HK-2 (cell line): Measurements from ENCODE around the gene RNF223.
"Not testable (repeated sequence)": the region's sequence is repeated elsewhere in the genome, so short reads cannot be mapped to it uniquely, and the experiment has no call there.

ENCODE experiments used
- DNase-seq: peaks from one replicate; pipeline ENCODE4 v3.0.0-alpha.2; 2018; ENCODE audit not compliant: unreplicated experiment

RNF223 gene

DNA sequence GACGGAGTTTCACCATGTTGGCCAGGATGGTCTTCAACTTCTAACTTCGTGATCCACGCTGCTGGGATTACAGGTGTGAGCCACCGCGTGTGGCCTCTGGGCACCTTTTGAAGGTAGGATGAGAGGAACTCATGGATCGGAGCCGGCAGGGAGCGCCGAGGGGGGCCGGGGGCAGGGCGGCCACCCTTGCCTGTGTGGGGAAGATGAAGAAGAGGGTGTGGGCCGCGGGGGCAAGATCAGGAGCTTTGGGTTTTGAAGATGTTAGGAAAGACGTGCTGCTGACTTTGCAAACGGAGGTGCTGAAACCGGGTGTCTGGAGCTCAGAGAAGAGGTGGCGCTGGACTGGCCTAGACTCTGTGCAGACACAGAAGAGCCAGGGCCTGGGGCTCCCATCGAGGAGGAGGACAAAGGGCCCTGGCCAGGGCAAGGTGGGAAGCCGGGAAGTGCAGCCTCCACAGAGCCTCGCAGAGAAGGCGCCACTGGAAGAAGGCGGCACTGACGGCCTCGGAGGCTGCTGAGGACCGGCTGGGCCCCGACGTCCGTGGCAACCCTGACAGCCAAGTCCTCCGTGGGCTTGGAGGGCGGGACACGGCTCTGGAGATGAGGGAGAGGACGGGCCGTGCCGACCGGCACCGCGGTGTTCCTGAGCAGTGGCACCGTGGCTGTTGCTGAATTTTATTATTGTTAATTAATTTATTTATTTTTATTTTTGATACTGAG, 13.7 kb downstream of the RNF223 start:
- DNase-seq: no peak

DNA sequence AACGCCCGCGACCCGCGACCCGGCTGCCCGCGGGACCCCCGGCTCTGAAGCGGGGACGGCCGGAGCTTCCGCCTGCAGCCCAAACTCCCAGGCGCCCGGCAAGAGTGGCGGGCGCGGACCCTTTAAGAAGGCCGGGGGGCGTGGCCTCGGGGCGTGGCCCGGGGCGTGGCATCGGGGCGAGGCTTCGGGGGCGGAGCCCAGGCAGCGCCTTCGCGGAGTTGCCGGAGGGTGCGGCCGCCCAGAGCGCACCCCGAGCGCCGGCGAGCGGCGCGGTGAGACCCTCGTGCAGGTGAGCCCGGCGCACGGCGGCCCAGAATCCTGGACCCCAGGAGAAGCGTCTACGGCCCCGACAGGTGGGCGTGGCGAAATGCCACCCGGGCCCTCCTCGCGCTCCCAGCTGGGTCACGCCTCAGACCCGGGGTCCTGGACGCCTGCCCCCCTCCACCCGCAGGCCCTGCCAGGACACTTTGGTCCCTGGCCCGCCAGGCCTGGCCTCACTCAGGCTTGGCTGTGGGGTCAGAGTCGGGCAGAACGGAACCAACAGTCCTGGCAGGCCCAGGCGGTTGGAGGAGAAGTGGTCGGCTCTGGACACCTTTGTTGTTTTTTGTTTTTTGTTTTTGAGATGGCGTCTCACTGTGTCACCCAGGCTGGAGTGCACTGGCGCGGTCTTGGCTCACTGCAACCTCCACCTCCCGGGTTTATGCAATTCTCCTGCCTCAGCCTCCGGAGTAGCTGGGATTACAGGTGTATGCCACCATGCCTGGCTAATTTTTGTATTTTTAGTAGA, 14.4 kb downstream of the RNF223 start:
- peak; percentile 89 for DNase-seq

DNA sequence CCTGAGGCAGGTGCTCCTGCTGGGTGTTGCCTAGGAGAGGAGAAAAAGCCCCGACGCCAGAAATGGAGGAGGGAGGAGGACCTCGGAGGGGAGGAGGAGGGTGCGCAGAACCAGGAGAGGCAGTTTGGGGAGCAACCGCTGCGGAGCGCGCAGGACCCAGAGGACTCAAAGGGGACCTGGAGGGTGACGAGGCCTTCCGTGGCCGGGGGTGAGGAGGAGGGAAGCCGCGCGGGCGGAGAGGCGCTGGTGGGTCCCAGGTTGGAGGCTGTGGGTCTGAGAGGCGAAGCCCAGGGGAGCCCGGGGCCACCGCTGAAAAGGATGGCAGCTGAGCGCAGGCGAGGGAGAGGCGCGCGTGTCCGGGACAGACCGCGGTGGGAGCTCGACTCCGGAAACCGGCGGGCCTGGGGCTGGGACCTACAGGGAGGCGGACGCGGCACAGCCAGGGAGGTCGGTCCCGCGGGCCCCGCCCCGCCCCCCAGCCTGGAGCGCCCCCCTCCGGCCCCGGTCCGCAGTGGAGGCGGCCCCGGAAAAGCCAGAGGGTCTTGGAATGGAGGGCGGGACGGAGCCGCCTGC, 15.1 kb downstream of the RNF223 start:
- peak; percentile 73 for DNase-seq

- DNase-seq: peak; percentile 48
Measured at GRCh38 chr1:1058088-1058905, 15.8 kb downstream of the RNF223 start.

DNA sequence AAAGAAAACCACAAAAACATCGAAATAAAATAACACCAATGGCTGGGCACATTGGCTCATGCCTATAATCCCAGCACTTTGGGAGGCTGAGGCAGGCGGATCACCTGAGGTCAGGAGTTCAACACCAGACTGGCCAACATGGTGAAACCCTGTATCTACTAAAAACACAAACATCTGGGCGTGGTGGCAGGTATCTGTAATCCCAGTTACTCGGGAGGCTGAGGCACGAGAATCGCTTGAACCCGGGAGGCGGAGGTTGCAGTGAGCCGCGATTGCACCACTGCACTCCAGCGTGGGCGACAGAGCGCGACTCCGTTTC, 16.4 kb downstream of the RNF223 start:
- not testable (repeated sequence) for DNase-seq

- DNase-seq: no peak
Measured at GRCh38 chr1:1055841-1056736, 18.0 kb downstream of the RNF223 start.

DNA sequence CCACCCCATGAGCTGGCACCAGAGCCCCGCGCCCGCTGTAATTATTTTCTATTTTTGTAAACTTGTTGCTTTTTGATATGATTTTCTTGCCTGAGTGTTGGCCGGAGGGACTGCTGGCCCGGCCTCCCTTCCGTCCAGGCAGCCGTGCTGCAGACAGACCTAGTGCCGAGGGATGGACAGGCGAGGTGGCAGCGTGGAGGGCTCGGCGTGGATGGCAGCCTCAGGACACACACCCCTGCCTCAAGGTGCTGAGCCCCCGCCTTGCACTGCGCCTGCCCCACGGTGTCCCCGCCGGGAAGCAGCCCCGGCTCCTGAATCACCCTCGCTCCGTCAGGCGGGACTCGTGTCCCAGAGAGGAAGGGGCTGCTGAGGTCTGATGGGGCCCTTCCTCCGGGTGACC, 19.1 kb downstream of the RNF223 start:
- no peak for DNase-seq

GRCh38 chr1:1054099-1054700, 19.9 kb downstream of the RNF223 start:
- no peak for DNase-seq

GRCh38 chr1:1053682-1054081, 20.4 kb downstream of the RNF223 start:
- DNase-seq: no peak

- no peak for DNase-seq
Measured at GRCh38 chr1:1053022-1053421, 21.1 kb downstream of the RNF223 start.

DNA sequence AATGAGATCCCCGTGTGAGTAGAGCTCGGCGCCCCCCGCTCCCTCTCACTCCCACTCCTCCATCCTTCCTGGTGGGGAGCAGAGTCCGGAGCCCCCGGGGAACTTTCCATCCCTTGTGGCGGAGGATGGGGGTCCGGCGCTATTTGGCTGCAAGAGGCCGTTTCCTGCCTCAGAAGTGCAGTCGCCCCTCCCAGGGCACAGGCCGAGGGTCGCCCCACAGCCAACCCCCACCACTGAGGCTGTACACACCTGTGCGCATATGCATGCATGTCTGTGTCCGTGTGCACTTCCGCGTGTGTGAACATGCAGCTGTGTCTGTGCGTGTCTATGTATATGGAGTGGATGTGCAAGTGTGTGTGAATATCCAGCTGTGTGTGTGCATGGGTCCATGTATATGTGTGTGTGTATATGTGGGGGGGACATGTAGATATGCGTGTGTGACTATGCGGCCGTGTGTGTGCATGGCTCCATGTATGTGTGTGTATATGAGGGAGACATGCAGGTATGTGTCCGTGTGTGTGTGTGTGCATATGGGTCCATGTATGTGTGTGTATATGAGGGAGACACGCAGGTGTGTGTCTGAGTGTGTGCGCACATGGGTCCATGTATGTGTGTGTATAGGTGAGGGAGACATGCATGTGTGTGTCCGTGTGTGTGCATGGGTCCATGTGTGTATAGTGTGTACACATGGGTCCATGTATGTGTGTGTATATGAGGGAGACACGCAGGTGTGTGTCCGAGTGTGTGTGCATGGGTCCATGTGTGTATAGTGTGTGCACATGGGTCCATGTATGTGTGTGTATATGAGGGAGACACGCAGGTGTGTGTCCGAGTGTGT, 21.9 kb downstream of the RNF223 start:
- no peak for DNase-seq

- no peak for DNase-seq
Measured at GRCh38 chr1:1051127-1051810, 22.8 kb downstream of the RNF223 start.

DNA sequence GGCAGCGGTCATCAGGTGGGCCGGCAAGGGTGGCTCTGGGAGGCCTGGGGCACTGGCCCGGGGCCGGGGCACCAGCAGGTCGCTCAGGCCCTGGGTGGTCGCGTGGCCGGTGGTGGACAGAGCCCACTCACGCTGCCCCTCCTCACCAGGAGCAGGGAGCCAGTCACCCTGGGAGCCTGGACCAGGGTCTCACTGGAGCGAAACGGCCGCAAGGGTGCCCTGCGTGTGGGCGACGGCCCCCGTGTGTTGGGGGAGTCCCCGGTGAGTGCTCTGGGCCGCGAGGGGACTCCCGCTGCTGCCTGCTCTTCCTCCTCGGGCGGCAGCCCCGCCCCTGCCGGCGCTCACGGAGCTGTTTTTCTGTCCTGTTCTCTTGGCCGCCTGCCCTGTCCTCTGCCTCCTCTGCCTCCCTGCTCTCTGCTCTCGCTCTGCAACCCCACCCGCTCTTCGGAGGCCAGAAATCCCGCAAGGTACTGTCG, 23.5 kb downstream of the RNF223 start:
- DNase-seq: no peak

DNA sequence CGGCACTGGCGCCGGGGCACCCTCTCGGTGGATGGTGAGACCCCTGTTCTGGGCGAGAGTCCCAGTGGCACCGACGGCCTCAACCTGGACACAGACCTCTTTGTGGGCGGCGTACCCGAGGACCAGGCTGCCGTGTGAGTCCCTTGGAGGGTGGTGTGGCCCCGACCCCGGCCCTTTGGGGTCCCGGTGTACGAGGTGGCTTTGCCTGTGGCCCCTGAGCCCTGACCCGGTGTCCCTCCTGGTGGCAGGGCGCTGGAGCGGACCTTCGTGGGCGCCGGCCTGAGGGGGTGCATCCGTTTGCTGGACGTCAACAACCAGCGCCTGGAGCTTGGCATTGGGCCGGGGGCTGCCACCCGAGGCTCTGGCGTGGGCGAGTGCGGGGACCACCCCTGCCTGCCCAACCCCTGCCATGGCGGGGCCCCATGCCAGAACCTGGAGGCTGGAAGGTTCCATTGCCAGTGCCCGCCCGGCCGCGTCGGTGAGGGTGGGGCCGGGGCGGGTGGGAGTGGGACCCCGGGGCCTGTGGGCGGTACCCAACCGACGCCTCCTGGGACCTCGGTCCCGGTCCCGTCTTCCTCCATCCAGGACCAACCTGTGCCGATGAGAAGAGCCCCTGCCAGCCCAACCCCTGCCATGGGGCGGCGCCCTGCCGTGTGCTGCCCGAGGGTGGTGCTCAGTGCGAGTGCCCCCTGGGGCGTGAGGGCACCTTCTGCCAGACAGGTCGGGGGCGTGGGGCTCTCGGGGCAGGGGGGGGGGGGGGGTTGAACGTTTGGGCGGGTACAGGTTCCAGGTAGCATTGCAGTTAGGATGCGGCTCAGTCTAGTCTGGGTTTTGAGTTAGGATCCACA, 24.6 kb downstream of the RNF223 start:
- DNase-seq: no peak

GRCh38 chr1:1048765-1049164, 25.3 kb downstream of the RNF223 start:
- DNase-seq: no peak

DNA sequence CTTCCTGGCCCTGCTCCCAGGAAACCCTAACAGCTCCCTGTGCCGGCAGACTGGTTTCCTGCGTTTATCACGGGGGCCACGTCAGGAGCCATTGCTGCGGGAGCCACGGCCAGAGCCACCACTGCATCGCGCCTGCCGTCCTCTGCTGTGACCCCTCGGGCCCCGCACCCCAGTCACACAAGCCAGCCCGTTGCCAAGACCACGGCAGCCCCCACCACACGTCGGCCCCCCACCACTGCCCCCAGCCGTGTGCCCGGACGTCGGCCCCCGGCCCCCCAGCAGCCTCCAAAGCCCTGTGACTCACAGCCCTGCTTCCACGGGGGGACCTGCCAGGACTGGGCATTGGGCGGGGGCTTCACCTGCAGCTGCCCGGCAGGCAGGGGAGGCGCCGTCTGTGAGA, 26.1 kb downstream of the RNF223 start:
- DNase-seq: no peak

GRCh38 chr1:1047407-1047806, 26.7 kb downstream of the RNF223 start:
- DNase-seq: no peak

GRCh38 chr1:1046767-1047166, 27.3 kb downstream of the RNF223 start:
- no peak for DNase-seq
